HG03066 (cell line): ENCODE measurements around the gene SVEP1.
"Not testable (repeated sequence)": the region's sequence is repeated elsewhere in the genome, so short reads cannot be mapped to it uniquely, and the experiment has no call there.

ENCODE experiments used
- ATAC-seq: cut with Tn5 transposase; IDR thresholded peaks from one replicate; pipeline ENCODE4 v1.9.1; 2021; ENCODE audit warnings: low read depth; ENCODE audit not compliant: unreplicated experiment

The SVEP1 gene

GRCh38 chr9:110580850-110581249 lies 1.3 kb upstream of the SVEP1 start:
- ATAC-seq: no peak

DNA sequence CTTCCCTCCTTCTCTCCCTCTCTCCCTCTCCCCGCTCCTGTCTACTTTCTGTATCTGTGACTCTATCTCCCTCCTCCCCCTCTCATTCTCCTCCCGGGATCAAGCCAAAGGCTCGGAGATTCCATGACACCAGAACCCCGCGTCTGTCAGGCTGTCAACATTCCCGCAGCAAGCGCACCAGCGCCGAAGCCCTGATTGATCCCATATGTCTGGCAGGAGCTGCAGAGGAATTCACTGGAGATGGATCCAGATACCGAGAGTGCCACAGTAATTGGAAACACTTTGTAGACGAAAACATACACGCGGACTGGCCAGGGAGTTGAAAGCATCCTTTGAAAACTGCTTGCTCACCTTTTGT lies 300 bp upstream of the SVEP1 start:
- ATAC-seq: no peak

GRCh38 chr9:110578575-110579033 lies 937 bp downstream of the SVEP1 start:
- no peak for ATAC-seq

DNA sequence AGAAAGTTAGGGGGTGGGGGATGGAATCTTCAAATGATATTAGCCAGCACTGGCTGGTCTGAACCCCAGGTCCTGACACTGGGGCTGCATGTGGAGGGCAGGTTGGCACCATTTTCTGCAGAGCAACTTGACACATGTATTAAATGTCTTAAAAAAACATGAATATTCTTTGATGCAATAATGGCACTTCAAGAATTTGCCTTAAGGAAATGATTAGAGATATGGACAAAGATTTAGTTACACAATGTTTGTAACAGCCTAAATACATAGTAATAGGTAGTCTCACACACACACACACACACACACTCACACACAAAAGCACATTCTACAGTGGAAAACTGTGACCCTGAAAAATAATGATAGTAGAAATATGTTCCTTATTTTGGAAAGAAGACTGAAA lies 3.6 kb downstream of the SVEP1 start:
- ATAC-seq: no peak

DNA sequence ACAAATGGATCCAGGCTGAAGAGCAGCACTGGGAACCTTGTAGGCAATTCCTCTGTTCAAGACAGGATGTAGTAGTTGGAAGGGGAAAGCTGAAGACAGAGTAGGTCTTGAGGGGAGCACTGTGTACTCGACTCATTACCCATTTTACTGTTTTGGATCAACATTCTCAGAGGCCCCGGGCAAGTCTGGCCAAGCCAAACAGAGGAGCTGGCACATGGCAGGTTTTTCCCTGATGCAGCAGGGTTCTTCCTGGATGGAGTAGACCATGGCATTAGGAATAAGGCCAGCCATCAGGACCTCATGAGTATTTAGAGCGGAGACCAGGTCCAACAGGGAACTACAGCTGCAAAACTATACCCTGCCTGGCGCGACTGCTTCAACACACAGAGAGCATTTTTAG lies 4.4 kb downstream of the SVEP1 start:
- no peak for ATAC-seq

GRCh38 chr9:110573305-110573704 lies 6.2 kb downstream of the SVEP1 start:
- no peak for ATAC-seq

DNA sequence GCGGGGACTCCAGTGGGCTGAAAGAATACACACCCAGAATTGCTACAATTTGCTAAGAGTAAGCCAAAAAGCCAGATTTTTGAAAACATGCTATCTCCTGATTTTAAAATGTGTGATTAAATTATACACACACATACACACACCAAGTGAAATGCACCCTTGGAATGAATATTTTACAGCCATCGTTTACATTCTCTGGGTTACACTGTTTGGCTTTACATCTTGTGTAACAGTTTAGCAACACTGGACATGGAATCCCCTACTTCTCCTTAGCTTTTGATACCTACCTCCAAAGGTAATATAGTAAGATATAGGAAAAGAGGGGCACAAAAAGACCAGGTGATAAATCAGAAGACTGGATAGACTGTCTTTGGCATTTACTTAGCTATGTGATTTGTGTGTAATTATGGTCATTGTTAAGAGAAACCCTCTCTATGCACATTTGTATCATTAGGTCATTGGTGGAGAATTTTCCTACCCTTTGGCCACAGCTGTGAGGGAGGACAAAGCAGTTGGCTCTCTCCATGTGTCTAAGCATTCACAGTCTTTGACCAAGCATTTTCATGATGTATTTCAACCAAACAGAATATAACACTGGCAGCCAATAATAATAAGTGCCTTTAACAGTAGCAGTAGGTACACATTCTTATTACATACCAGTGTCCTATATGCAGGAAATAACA lies 7.6 kb downstream of the SVEP1 start:
- no peak for ATAC-seq

DNA sequence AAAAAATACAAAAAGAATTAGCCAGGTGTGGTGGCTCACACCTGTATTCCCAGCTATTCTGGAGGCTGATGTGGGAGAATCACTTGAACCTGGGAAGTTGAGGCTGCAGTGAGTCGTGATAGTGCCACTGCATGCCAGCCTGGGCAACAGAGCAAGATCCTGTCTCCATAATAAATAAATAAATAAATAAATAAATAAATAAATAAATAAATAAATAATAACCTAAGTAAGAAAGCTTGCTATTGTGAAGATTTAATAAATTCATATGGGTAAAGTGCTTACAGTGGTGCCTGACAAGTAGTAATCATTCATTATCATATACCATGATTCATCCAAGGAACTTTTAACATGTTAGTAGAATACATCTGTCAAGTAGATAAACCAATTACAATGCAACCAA lies 13.4 kb downstream of the SVEP1 start:
- no peak for ATAC-seq

DNA sequence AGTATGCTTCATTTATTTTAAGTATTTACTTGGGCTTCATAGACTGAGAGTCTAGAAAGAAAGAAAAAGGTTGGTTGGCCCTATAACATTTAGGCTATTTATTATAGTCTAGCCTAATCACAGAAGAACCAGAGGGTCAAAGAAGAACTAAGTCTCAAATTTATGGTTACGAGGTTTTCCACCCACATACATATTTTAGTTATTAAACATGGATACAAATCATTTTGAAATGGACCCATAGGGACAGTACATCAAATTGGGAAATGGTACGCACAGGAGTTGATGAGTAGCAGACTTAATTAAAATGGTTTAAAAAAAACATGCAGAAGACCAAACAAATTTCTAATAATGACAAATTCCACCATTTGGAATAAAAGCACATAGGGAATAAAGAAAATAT lies 17.7 kb downstream of the SVEP1 start:
- ATAC-seq: no peak

GRCh38 chr9:110559869-110560268 lies 19.7 kb downstream of the SVEP1 start:
- no peak for ATAC-seq

DNA sequence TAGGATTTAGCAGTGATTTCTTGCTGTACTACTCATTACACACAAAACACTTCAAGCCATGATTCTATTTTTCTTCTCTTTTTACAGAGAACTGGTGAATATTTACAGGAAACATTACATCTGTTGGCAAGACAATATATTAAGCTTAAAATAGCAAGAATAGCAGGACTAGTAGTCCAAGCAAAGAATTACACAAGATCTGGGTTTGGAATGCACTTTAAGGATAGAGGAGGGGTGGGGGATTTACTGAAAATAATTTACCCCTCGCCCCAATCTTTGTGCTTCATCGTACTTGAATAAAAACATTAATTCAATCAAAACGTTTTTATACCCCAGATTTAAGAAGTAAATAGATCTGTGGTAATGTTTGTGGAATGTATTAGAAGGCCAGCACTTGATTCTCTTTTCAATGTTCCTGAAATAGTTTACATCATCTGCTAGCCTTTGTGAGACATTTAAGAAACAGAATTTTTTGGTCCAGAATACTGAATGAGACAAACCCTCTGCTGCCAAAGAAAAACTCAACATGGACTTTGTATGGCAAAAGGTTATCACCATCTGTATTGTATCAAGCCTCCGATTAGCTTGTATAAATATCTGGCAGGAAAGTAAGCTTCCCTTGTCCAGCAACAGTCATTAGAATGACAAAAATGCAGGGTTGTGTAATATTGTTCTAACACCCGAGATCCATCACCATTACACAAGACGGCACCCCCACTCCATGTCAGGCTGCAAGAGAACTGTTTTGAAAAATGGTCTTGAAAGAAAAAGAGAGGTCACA lies 23.8 kb downstream of the SVEP1 start:
- ATAC-seq: no peak

DNA sequence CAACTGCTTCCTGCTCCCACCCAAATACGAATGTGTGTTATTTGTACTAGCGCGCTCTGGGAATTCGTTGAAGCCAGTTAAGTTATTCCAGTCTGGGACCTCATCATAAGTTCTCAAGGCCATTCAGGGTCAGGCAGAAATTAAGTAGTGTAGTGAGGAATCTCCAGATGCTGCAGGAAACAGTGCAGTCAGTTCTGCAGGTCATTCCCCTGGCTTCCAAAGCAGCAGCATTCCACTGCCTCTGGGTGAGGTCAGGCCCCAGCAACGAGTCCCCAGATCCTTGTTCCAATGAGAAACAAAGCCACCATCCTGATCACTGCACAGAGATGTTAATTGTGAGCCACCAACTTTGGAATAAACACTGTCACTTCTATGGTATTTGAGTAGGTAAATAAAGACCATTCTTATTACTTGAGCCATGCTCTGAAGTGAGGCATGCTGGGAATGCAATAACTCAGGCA lies 33.1 kb downstream of the SVEP1 start:
- ATAC-seq: no peak

DNA sequence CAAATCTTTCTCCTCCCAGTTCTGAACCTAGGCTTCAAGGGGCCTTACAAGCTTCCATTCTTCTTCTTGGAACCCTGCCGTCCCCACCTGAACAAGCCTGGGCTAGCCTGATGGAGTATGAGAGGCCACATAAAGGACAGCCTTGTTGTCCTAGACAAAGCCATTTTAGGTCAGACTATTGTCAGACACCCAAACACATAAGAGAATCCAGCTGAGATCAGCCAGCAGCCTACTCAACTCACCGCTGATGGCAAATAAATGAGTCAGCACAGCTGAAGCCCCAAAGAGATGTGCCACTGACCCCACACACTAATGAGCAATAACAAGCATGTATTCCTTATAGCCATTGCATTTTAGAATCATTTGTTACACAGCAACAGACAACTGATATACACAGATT lies 33.8 kb downstream of the SVEP1 start:
- no peak for ATAC-seq

GRCh38 chr9:110543631-110544051 lies 35.9 kb downstream of the SVEP1 start:
- ATAC-seq: no peak

GRCh38 chr9:110541950-110542349 lies 37.6 kb downstream of the SVEP1 start:
- ATAC-seq: no peak

- ATAC-seq: no peak
Observed at GRCh38 chr9:110538647-110539041, 40.9 kb downstream of the SVEP1 start.

DNA sequence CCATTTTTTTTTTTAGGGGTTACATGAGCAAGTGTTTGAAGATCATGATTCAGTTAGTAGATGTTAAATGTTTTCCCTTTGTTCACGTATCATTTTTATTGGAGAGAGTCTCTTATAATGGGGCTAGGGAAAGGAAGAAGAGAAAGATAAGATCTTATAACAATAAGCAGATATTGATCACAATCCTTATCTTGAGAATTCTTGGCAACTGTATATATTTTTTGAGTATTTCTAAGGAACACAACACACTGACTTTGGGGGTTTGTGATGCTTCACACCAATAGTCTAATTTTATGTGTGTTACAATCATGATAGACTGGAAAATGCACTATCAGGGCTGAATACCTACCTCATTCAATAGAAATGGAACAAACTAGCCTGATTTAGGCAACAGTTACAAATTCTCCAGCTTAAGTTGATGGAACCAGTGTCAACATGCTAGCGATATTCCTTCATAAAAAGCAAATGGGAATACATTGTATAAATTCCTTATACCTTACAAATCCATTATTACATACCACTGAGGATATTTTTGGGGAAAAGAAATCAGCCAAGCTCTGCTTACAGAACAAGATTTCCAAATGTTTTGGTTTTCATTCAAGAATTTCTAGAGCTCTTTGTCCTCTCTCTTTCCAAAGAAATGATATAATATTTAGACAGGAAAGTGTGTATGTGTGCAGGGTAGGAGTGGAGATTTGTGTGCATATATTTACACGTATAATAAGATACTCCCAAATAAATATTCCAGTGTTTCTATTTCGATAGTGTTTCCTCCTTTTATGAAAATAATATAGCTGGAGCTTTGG lies 41.5 kb downstream of the SVEP1 start:
- ATAC-seq: no peak

DNA sequence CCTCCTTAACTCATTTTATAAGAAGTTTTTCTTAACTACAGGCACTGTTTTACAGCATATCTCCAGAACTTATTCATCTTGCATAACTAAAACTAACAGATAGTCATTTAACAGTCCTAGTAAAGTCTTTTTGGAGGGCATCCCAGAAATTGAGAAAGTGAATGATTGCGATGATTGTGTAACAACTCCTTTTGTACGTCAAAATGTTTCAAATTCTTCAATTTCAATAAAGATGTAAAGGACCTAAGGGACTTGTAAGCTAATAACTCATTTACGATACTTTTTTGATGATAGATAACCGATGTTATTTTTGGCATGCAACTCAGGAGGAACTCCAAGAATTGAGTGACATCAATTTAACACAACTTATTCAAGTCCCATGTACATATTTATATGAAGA lies 42.7 kb downstream of the SVEP1 start:
- no peak for ATAC-seq

- ATAC-seq: not testable (repeated sequence)
Observed at GRCh38 chr9:110534162-110534561, 45.4 kb downstream of the SVEP1 start.

DNA sequence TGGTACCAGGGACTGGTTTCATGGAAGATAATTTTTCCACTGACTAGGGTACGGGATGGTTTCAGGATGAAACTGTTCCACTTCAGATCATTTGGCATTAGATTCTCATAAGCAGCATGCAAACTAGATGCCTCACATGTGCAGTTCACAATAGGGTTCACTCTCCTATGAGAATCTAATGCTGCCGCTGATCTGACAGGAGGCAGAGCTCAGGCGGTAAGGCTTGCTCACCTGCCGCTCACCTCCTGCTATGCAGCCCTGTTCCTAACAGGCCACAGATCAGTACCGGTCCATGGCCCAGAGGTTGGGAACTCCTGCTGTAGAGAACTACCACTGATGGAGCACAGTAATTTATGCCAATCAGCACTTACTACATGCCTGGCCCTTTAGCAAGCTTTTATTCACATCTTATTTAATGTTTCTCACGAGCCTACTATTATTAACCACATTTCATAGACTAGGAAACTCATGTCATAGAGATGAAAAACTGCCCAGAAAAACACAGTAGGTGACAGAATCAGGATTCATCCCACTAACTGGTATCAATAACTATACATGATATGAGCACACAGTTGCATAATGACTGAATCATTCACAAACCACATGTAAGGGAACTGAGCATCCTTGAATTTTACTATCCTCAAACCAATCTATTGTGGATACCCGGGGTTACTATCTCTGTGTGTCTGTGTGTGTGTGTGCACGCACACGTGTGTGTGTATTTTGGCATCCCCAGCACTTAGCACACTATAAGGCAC lies 46.5 kb downstream of the SVEP1 start:
- no peak for ATAC-seq

DNA sequence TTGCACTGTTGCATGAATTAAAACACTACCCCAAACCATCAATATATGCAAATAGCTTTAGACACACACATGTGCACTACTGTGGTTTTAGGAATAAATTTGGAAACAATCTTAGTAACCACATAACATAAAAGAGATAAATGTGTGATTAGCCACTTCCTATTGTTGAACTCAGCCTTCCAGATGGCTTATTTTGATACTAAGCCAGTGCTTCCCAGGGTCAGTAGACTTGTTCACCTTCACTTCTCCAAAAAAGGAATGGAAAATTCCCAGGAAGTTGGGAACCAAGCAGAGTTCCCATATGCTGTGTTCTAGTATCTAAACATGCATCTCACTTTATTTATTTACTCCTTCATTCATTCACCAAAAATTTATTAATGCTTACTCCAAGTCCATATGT lies 47.8 kb downstream of the SVEP1 start:
- no peak for ATAC-seq
